Esophagus muscularis mucosa (tissue), 3 donors: ENCODE results near the gene CD14.
"Not testable (repeated sequence)": the region's sequence is repeated elsewhere in the genome, so short reads cannot be mapped to it uniquely, and the experiment has no call there.

Source experiments
- EP300 ChIP-seq: sonication (generic); formaldehyde crosslinking; IDR thresholded peaks from one replicate; pipeline ENCODE4 v1.6.1; 2017; ENCODE audit warnings: antibody characterized with exemption
- TF ChIP-seq, protein P1 (sequence below), 3 experiments: fragments of 200-600 bp in 2 of 3; fragments of 450-650 bp in 1 of 3; sonication (generic) in 2 of 3; IDR thresholded peaks; one replicate each; pipeline ENCODE4 v1.5.1; 2017 to 2019; ENCODE audit warnings: antibody characterized with exemption in 3 of 3, mild to moderate bottlenecking in 2 of 3, moderate library complexity in 1 of 3

DNA sequence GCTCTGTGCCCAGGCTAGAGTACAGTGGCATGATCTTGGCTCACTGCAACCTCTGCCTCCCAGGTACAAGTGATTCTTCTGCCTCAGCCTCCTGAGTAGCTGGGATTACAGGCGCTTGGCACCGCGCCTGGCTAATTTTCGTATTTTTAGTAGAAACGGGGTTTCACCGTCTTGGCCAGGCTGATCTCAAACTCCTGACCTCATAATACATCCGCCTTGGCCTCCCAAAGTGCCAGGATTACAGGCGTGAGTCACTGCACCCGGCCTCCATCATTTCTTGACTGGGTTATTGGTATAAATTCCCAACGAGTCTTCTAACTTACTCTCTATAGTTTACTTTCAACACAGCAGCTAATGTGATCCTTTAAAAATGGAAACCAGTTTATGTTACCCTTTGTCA lies 8.1 kb downstream of the CD14 start:
- TF ChIP-seq, protein P1, sequence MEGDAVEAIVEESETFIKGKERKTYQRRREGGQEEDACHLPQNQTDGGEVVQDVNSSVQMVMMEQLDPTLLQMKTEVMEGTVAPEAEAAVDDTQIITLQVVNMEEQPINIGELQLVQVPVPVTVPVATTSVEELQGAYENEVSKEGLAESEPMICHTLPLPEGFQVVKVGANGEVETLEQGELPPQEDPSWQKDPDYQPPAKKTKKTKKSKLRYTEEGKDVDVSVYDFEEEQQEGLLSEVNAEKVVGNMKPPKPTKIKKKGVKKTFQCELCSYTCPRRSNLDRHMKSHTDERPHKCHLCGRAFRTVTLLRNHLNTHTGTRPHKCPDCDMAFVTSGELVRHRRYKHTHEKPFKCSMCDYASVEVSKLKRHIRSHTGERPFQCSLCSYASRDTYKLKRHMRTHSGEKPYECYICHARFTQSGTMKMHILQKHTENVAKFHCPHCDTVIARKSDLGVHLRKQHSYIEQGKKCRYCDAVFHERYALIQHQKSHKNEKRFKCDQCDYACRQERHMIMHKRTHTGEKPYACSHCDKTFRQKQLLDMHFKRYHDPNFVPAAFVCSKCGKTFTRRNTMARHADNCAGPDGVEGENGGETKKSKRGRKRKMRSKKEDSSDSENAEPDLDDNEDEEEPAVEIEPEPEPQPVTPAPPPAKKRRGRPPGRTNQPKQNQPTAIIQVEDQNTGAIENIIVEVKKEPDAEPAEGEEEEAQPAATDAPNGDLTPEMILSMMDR (IDR thresholded peaks at IDR 0.05) = not testable (repeated sequence)
- TF ChIP-seq EP300 = not testable (repeated sequence)
